IMR-90 (cell line): ENCODE data around the gene YRDC. TPM values are rescaled to one million over a fixed set of nuclear protein-coding genes. Genes with fewer than 3 reads are reported as not detected.

Experiments used
- ATAC-seq: fragments of 200-7000 bp; cut with Tn5 transposase; 2 replicates; pipeline ENCODE4 v1.9.1; 2020; ENCODE audit warnings: low read depth, mild to moderate bottlenecking, moderate library complexity
- BruUV-seq: library from RNA; stranded (reverse); fragments of 400-500 nt; replicated peaks from 2 replicates; lab custom pipeline; 2021; lab: Mats Ljungman, UMichigan
- CTCF ChIA-PET: fragments of 300-600 bp; formaldehyde crosslinking; extraction: SDS; loops from one replicate; lab custom pipeline; 2021; ENCODE audit warnings: antibody characterized with exemption; lab: Yijun Ruan, JAX
- POLR2A ChIA-PET: fragments of 300-600 bp; sonication (Branson Sonifier 250); formaldehyde crosslinking; loops from one replicate; lab custom pipeline; 2022; ENCODE audit warnings: antibody characterized with exemption; ENCODE audit not compliant: unreplicated experiment; lab: Charles Lee
- DNase-seq: peaks from one replicate; pipeline ENCODE4 v3.0.0; 2013
- H2AFZ ChIP-seq: replicated peaks from 2 replicates; pipeline ENCODE3; 2013; ENCODE audit warnings: low read length, mild to moderate bottlenecking; ENCODE audit not compliant: poor library complexity
- H2AK5ac ChIP-seq: 2 replicates; pipeline ENCODE4 v1.6.1; 2013; ENCODE audit warnings: low read depth, low read length, inconsistent platforms
- H2AK9ac ChIP-seq: replicated peaks from 2 replicates; pipeline ENCODE3; 2013; ENCODE audit warnings: mild to moderate bottlenecking, low read depth, low read length, moderate library complexity; ENCODE audit not compliant: poor library complexity
- H2BK120ac ChIP-seq: 2 replicates; pipeline ENCODE4 v1.6.1; 2013; ENCODE audit warnings: low read depth, low read length, inconsistent platforms
- H2BK15ac ChIP-seq: 3 replicates; pipeline ENCODE4 v1.6.1; 2013; ENCODE audit warnings: low read depth, low read length, inconsistent platforms
- H2BK20ac ChIP-seq: 2 replicates; pipeline ENCODE4 v1.6.1; 2013; ENCODE audit warnings: low read depth, mild to moderate bottlenecking, inconsistent platforms, low read length, moderate library complexity
- H2BK5ac ChIP-seq: 2 replicates; pipeline ENCODE4 v1.6.1; 2013; ENCODE audit warnings: mild to moderate bottlenecking, low read depth, low read length, inconsistent platforms; ENCODE audit not compliant: poor library complexity, severe bottlenecking
- H3K14ac ChIP-seq: replicated peaks from 2 replicates; pipeline ENCODE4 v1.6.1; 2013; ENCODE audit warnings: low read depth, low read length, inconsistent platforms
- H3K18ac ChIP-seq: 2 replicates; pipeline ENCODE4 v1.6.1; 2013; ENCODE audit warnings: low read depth, low read length, control low read depth
- H3K23ac ChIP-seq: 2 replicates; pipeline ENCODE4 v1.6.1; 2013; ENCODE audit warnings: low read depth, low read length, inconsistent platforms
- H3K27ac ChIP-seq: 2 replicates; pipeline ENCODE4 v1.5.1; 2013; ENCODE audit warnings: mild to moderate bottlenecking, control low read depth, low read length; ENCODE audit not compliant: insufficient read depth
- H3K27me3 ChIP-seq: 2 replicates; pipeline ENCODE4 v1.6.1; 2013; ENCODE audit warnings: low read length; ENCODE audit not compliant: control insufficient read depth, insufficient read depth
- H3K36me3 ChIP-seq: 2 replicates; pipeline ENCODE4 v1.6.1; 2013; ENCODE audit warnings: low read length, mixed read lengths; ENCODE audit not compliant: control insufficient read depth, insufficient read depth
- H3K4ac ChIP-seq: 2 replicates; pipeline ENCODE4 v1.6.1; 2013; ENCODE audit warnings: low read depth, low read length, inconsistent platforms
- H3K4me1 ChIP-seq: 2 replicates; pipeline ENCODE4 v1.6.1; 2013; ENCODE audit warnings: low read length, mixed read lengths; ENCODE audit not compliant: control insufficient read depth, insufficient read depth
- H3K4me2 ChIP-seq: 2 replicates; pipeline ENCODE4 v1.6.1; 2013; ENCODE audit warnings: low read depth, mild to moderate bottlenecking, control low read depth, low read length, moderate library complexity
- H3K4me3 ChIP-seq: 2 replicates; pipeline ENCODE4 v1.5.1; 2013; ENCODE audit warnings: low read depth, mild to moderate bottlenecking, control low read depth, low read length, moderate library complexity; ENCODE audit not compliant: insufficient read depth
- H3K56ac ChIP-seq: 2 replicates; pipeline ENCODE4 v1.6.1; 2013; ENCODE audit warnings: low read length, inconsistent platforms; ENCODE audit not compliant: insufficient read depth; ENCODE audit errors: extremely low read depth
- H3K79me1 ChIP-seq, 2 experiments: 2 replicates each; pipeline ENCODE4 v1.6.1; 2013; ENCODE audit warnings: low read length in 2 of 2, inconsistent platforms in 1 of 2, low read depth in 1 of 2
- H3K9ac ChIP-seq: 2 replicates; pipeline ENCODE4 v1.6.1; 2013; ENCODE audit warnings: low read depth, low read length, control low read depth
- H3K9me1 ChIP-seq: 2 replicates; pipeline ENCODE4 v1.6.1; 2013; ENCODE audit warnings: low read length, inconsistent platforms; ENCODE audit not compliant: insufficient read depth
- H3K9me3 ChIP-seq: 2 replicates; pipeline ENCODE4 v1.6.1; 2013; ENCODE audit warnings: low read length; ENCODE audit not compliant: control insufficient read depth, insufficient read depth
- H4K20me1 ChIP-seq: 2 replicates; pipeline ENCODE4 v1.6.1; 2013; ENCODE audit warnings: low read length, inconsistent platforms; ENCODE audit not compliant: insufficient read depth
- H4K5ac ChIP-seq: 2 replicates; pipeline ENCODE4 v1.6.1; 2013; ENCODE audit warnings: mild to moderate bottlenecking, low read depth, low read length, control low read depth
- H4K8ac ChIP-seq, 2 experiments: 2 replicates each; pipeline ENCODE4 v1.6.1; 2013; ENCODE audit warnings: low read depth in 2 of 2, low read length in 2 of 2, control low read depth in 1 of 2, inconsistent platforms in 1 of 2
- H4K91ac ChIP-seq: 2 replicates; pipeline ENCODE4 v1.6.1; 2013; ENCODE audit warnings: low read depth, low read length, inconsistent platforms; ENCODE audit not compliant: insufficient read depth
- CHD1 ChIP-seq: IDR thresholded peaks from 2 replicates; pipeline ENCODE4 v1.6.1; 2012; ENCODE audit warnings: low read depth, low read length, improper control_type of control experiment
- FOS ChIP-seq: fragments of 150-350 bp; IDR thresholded peaks from 2 replicates; pipeline ENCODE4 v1.6.1; 2016; ENCODE audit warnings: low read depth, low read length
- MXI1 ChIP-seq: IDR thresholded peaks from 2 replicates; pipeline ENCODE4 v1.6.1; 2012; ENCODE audit warnings: low read depth, mild to moderate bottlenecking, low read length, moderate library complexity, borderline replicate concordance
- POLR2A ChIP-seq: IDR thresholded peaks from 2 replicates; pipeline ENCODE4 v1.6.1; 2012; ENCODE audit warnings: mild to moderate bottlenecking, low read depth, low read length
- RAD21 ChIP-seq: IDR thresholded peaks from 2 replicates; pipeline ENCODE4 v1.6.1; 2012; ENCODE audit warnings: low read length, improper control_type of control experiment
- SMC3 ChIP-seq: fragments of 150-350 bp; IDR thresholded peaks from 2 replicates; pipeline ENCODE4 v1.6.1; 2016; ENCODE audit warnings: low read depth, mild to moderate bottlenecking, antibody characterized with exemption, low read length, moderate library complexity
- WGBS, 2 experiments: methylation state at CpG; one replicate each; pipeline versions ENCODE4 v1.1.5 to v1.1.7; 2013; ENCODE audit warnings: missing lambda C conversion rate in 2 of 2; ENCODE audit not compliant: insufficient read length in 1 of 2; ENCODE audit errors: extremely low coverage in 2 of 2; 5-methylcytosine and 5-hydroxymethylcytosine counted together
- dilution Hi-C: fragments of 300-500 bp; cut with HindIII; formaldehyde crosslinking; loops from one replicate; pipeline ENCODE4 v1.14.3; 2018; ENCODE audit warnings: low sequenced_read_pairs; ENCODE audit not compliant: unreplicated experiment
- in situ Hi-C: fragments of 300-500 bp; cut with MboI; formaldehyde crosslinking; loops from 3 replicates; pipeline ENCODE4 v1.14.3; 2019; ENCODE audit warnings: low sequenced_read_pairs, inconsistent platforms, mixed read lengths
- intact Hi-C: fragments of 100-400 bp; cut with micrococcal nuclease; formaldehyde crosslinking; loops from 2 replicates; pipeline ENCODE4 v1.10.0; 2022
- polyA plus RNA-seq, 3 experiments: library from polyadenylated mRNA; depleted of rRNA; stranded (reverse); fragments of >200 nt; gene quantifications; 2 replicates each; pipeline ENCODE4 v1.2.3, GENCODE V29; 2012; ENCODE audit warnings: low replicate concordance in 1 of 3
- total RNA-seq: library from RNA; depleted of rRNA; stranded (reverse); fragments of >200 nt; gene quantifications from 2 replicates; pipeline ENCODE4 v1.2.3, GENCODE V29; 2012
- TF ChIP-seq, protein P1 (sequence below): fragments of 150-350 bp; IDR thresholded peaks from 2 replicates; pipeline ENCODE4 v1.6.1; 2016; ENCODE audit warnings: low read depth, mild to moderate bottlenecking, low read length, moderate library complexity, borderline replicate concordance
- TF ChIP-seq, protein P2 (sequence below): conservative IDR thresholded peaks from 2 replicates; pipeline ENCODE4 v1.5.1; 2012; ENCODE audit warnings: mild to moderate bottlenecking, low read depth, low read length, improper control_type of control experiment

YRDC gene
- total and polyA plus RNA-seq, 2 of the 4 experiments (the other 2 are of a cell fraction): 21.0 to 21.7 TPM

GRCh38 chr1:37821481-37821880 is 13.5 kb upstream of the YRDC start:
- no CpG with 5 or more reads among the region's 2 CpGs for WGBS, 2 experiments
- Histone ChIP-seq H3K9ac (no peak overlapping the region), H2AFZ (no peak overlapping the region), H2BK5ac (no peak overlapping the region), H3K4me1 (peaks cover 8% of the 10 kb centered on the region; the same call in 1 of the 2 replicates), H4K20me1 (no peaks in the 10 kb centered on the region), H2AK5ac (no peak overlapping the region), H3K4me2 (no peak overlapping the region), H3K18ac (no peak overlapping the region), H2BK120ac (no peak overlapping the region), H4K5ac (no peak overlapping the region), H3K9me1 (peaks cover 6% of the 10 kb centered on the region; the same call in 1 of the 2 replicates), H2BK15ac (no peak overlapping the region), H3K9me3 (no peaks in the 10 kb centered on the region), H3K27ac (no peak overlapping the region), H4K8ac (no peak overlapping the region), H3K23ac (no peak overlapping the region), H3K56ac (no peak overlapping the region), H3K79me1 (peaks cover 11% of the 10 kb centered on the region in 2 experiments; a peak in 3 of 4 replicates), H2BK20ac (no peak overlapping the region), H3K4me3 (no peak overlapping the region), H2AK9ac (no peak overlapping the region), H4K91ac (no peak overlapping the region), H3K27me3 (no peaks in the 10 kb centered on the region), H3K4ac (no peak overlapping the region), H3K36me3 (peaks cover 34% of the 10 kb centered on the region), H3K14ac (no peak overlapping the region)
- dilution Hi-C loops (no loop called here), in situ Hi-C loops (no loop called here), intact Hi-C loops (no loop called here)
- TF ChIP-seq SMC3: no peak
- no peak for TF ChIP-seq MXI1
- TF ChIP-seq FOS: no peak
- TF ChIP-seq CHD1: no peak
- TF ChIP-seq, protein P1, sequence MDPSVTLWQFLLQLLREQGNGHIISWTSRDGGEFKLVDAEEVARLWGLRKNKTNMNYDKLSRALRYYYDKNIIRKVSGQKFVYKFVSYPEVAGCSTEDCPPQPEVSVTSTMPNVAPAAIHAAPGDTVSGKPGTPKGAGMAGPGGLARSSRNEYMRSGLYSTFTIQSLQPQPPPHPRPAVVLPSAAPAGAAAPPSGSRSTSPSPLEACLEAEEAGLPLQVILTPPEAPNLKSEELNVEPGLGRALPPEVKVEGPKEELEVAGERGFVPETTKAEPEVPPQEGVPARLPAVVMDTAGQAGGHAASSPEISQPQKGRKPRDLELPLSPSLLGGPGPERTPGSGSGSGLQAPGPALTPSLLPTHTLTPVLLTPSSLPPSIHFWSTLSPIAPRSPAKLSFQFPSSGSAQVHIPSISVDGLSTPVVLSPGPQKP: no peak
- no peak for TF ChIP-seq RAD21
- TF ChIP-seq POLR2A: no peak
- TF ChIP-seq, protein P2, sequence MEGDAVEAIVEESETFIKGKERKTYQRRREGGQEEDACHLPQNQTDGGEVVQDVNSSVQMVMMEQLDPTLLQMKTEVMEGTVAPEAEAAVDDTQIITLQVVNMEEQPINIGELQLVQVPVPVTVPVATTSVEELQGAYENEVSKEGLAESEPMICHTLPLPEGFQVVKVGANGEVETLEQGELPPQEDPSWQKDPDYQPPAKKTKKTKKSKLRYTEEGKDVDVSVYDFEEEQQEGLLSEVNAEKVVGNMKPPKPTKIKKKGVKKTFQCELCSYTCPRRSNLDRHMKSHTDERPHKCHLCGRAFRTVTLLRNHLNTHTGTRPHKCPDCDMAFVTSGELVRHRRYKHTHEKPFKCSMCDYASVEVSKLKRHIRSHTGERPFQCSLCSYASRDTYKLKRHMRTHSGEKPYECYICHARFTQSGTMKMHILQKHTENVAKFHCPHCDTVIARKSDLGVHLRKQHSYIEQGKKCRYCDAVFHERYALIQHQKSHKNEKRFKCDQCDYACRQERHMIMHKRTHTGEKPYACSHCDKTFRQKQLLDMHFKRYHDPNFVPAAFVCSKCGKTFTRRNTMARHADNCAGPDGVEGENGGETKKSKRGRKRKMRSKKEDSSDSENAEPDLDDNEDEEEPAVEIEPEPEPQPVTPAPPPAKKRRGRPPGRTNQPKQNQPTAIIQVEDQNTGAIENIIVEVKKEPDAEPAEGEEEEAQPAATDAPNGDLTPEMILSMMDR: no peak
- no TSS peak for BruUV-seq
- ATAC-seq (no peak), DNase-seq (no peak)
- ChIA-PET CTCF (interaction anchor here (1.7 kb wide), 1 partner anchor 13 kb away, joined by 4 read pairs; the partner anchor contains the start of genes C1orf122 and YRDC), POLR2A (no interaction called here)
